ENCODE results near the gene ARF4.

DNA sequence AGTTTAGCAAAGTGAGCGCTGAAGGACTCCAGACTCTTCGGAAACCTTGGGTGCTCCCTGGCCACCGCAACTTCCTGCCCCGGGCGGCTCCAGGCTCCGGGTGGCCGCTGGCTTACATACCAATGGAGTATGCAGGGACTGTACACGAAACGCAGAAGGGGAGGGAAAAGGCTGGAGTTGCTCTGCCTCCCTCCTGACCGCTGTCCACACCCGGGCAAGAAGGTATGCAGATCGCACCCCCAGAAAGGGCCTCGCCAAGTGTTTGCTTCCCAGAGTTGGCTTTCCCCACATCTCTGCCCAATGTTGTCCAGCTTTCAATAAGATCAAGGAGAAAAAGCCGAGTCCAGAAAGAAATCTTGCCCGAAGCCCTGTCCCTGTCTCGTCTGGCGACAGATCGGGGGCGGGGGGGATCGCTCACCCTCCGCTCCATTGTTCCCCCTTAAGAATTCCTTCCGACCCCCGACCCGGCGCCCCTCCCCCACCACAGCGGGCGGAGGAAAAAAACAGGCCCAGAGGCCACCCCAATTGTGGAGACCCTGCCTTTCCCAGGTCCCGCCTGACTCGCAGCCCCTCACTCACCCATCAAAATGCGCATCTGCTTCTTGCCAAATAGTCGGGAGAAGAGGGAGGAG lies 533 bp downstream of the ARF4 start:
- TF ChIP-seq, protein P1, sequence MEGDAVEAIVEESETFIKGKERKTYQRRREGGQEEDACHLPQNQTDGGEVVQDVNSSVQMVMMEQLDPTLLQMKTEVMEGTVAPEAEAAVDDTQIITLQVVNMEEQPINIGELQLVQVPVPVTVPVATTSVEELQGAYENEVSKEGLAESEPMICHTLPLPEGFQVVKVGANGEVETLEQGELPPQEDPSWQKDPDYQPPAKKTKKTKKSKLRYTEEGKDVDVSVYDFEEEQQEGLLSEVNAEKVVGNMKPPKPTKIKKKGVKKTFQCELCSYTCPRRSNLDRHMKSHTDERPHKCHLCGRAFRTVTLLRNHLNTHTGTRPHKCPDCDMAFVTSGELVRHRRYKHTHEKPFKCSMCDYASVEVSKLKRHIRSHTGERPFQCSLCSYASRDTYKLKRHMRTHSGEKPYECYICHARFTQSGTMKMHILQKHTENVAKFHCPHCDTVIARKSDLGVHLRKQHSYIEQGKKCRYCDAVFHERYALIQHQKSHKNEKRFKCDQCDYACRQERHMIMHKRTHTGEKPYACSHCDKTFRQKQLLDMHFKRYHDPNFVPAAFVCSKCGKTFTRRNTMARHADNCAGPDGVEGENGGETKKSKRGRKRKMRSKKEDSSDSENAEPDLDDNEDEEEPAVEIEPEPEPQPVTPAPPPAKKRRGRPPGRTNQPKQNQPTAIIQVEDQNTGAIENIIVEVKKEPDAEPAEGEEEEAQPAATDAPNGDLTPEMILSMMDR (IDR thresholded peaks at IDR 0.05) = no peak
- no peak for TF ChIP-seq POLR2A (IDR thresholded peaks at IDR 0.05)
- peak; percentile 2 to 53 (median 10) for TF ChIP-seq POLR2AphosphoS5 (IDR thresholded peaks at IDR 0.05)

Data from breast epithelium (tissue), 3 donors.